Esophagus squamous epithelium (tissue), 4 donors: ENCODE measurements around the gene TMEM178B.

Experiments used
- POLR2A ChIP-seq, 4 donors: fragments of 450-650 bp; IDR thresholded peaks; one replicate each; pipeline ENCODE4 v1.6.1; 2017; ENCODE audit warnings: antibody characterized with exemption in 4 of 4, mild to moderate bottlenecking in 4 of 4, moderate library complexity in 3 of 4
- TF ChIP-seq, protein P1 (sequence below), 6 experiments: fragments of 450-650 bp in 4 of 6; fragments of 200-600 bp in 2 of 6; sonication (generic) in 2 of 6; IDR thresholded peaks; one replicate each; pipeline ENCODE4 v1.5.1; 2016 to 2019; ENCODE audit warnings: antibody characterized with exemption in 6 of 6, mild to moderate bottlenecking in 4 of 6, moderate library complexity in 4 of 6

DNA sequence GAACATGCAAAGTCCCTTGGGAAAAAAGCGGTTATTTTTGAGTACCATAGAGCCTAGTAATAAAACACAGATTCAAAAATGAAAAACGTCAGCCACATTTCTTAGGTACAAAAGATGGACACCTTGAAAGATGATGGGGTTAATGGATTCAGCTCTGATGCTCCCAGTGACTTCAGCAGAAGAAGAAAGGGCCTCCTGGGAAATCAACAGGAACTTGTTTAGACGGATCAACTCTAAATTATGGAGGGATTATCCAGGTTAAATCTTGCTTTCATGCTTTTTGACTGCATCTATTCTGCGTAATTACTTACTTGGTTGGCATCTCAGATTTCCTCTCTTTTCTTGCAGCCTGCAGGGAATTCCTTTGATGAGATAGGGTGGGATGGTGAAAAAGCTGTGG is 82.5 kb downstream of the TMEM178B start:
- TF ChIP-seq, protein P1, sequence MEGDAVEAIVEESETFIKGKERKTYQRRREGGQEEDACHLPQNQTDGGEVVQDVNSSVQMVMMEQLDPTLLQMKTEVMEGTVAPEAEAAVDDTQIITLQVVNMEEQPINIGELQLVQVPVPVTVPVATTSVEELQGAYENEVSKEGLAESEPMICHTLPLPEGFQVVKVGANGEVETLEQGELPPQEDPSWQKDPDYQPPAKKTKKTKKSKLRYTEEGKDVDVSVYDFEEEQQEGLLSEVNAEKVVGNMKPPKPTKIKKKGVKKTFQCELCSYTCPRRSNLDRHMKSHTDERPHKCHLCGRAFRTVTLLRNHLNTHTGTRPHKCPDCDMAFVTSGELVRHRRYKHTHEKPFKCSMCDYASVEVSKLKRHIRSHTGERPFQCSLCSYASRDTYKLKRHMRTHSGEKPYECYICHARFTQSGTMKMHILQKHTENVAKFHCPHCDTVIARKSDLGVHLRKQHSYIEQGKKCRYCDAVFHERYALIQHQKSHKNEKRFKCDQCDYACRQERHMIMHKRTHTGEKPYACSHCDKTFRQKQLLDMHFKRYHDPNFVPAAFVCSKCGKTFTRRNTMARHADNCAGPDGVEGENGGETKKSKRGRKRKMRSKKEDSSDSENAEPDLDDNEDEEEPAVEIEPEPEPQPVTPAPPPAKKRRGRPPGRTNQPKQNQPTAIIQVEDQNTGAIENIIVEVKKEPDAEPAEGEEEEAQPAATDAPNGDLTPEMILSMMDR (IDR thresholded peaks at IDR 0.05): no peak
- TF ChIP-seq POLR2A (IDR thresholded peaks at IDR 0.05): no peak
